K562 (cell line): Measurements from ENCODE around the gene PLTP.

Experiments used
- CCAR2 ChIP-seq: fragments of 200-400 bp; formaldehyde crosslinking; IDR thresholded peaks from 2 replicates; pipeline ENCODE4 v1.6.1; 2017; ENCODE audit warnings: mild to moderate bottlenecking, low read depth, low read length
- DACH1 ChIP-seq: fragments of 450-650 bp; IDR thresholded peaks from 2 replicates; pipeline ENCODE4 v1.6.1; 2018; ENCODE audit not compliant: partially characterized antibody
- E2F6 ChIP-seq, 2 experiments: IDR thresholded peaks; 2 replicates each; pipeline ENCODE4 v1.6.1; 2011; ENCODE audit warnings: borderline replicate concordance in 1 of 2, control low read depth in 1 of 2, low read depth in 1 of 2, low read length in 1 of 2, mild to moderate bottlenecking in 1 of 2, mixed read lengths in 1 of 2, moderate library complexity in 1 of 2; ENCODE audit not compliant: insufficient read depth in 1 of 2, insufficient read length in 1 of 2, poor library complexity in 1 of 2, severe bottlenecking in 1 of 2; ENCODE audit errors: extremely low read depth in 1 of 2
- EP300 ChIP-seq: IDR thresholded peaks from 2 replicates; pipeline ENCODE4 v1.6.1; 2012; ENCODE audit warnings: low read length, improper control_type of control experiment
- EZH2 ChIP-seq: IDR thresholded peaks from 2 replicates; pipeline ENCODE4 v1.6.1; 2012; ENCODE audit warnings: low read depth, mild to moderate bottlenecking, inconsistent platforms, low read length, borderline replicate concordance
- GABPA ChIP-seq: fragments of 200-800 bp; sonication (Bioruptor generic); conservative IDR thresholded peaks from 2 replicates; pipeline ENCODE4 v1.6.1; 2016; ENCODE audit warnings: low read depth, missing genetic modification characterization, missing compliant biosample characterization
- HIVEP1 ChIP-seq: fragments of 250-450 bp; sonication (Bioruptor Pico); IDR thresholded peaks from 2 replicates; pipeline ENCODE4 v1.4.0; 2020; ENCODE audit warnings: mild to moderate bottlenecking
- JUND ChIP-seq, 2 experiments: IDR thresholded peaks; 2 replicates in 1 of 2; 3 replicates in 1 of 2; pipeline ENCODE4 v1.6.1; 2011; ENCODE audit warnings: borderline replicate concordance in 2 of 2, low read depth in 2 of 2, low read length in 2 of 2, improper control_type of control experiment in 1 of 2, missing biosample characterization in 1 of 2, missing genetic modification characterization in 1 of 2, missing genetic modification reagents in 1 of 2
- MTA1 ChIP-seq: fragments of 450-650 bp; IDR thresholded peaks from 2 replicates; pipeline ENCODE4 v1.6.1; 2017; ENCODE audit warnings: borderline replicate concordance
- POLR2A ChIP-seq: fragments of 450-650 bp; conservative IDR thresholded peaks from 2 replicates; pipeline ENCODE4 v1.6.1; 2016
- PRPF4 ChIP-seq: fragments of 200-400 bp; formaldehyde crosslinking; IDR thresholded peaks from one replicate; pipeline ENCODE4 v1.6.1; 2017; ENCODE audit warnings: low read length, low read depth, mild to moderate bottlenecking; ENCODE audit not compliant: insufficient read depth, poor library complexity, severe bottlenecking
- TRIM24 ChIP-seq, 2 experiments: fragments of 450-650 bp; IDR thresholded peaks; 2 replicates each; pipeline ENCODE4 v1.6.1; 2016

GRCh38 chr20:45959126-45959525 lies 47.2 kb upstream of the PLTP start:
- TF ChIP-seq TRIM24 (IDR thresholded peaks at IDR 0.05) (no peak), CCAR2 (no peak), HIVEP1 (CRISPR knock-in tag) (no peak), POLR2A (no peak), DACH1 (no peak), GABPA (no peak), EP300 (no peak), E2F6 (IDR thresholded peaks at IDR 0.05; ENCODE audit: borderline replicate concordance in 1 of 2, extremely low read depth in 1 of 2, insufficient read depth in 1 of 2, insufficient read length in 1 of 2, low read depth in 1 of 2, low read length in 1 of 2, poor library complexity in 1 of 2, severe bottlenecking in 1 of 2) (no peak), MTA1 (no peak), PRPF4 (no peak), EZH2 (no peak), JUND (IDR thresholded peaks at IDR 0.05; ENCODE audit: borderline replicate concordance, low read depth, low read length) (no peak), JUND (tag; IDR thresholded peaks at IDR 0.05; ENCODE audit: borderline replicate concordance, low read depth, low read length) (no peak)
